Measurements from ENCODE around the gene DACH2. TPM values are rescaled to one million over a fixed set of nuclear protein-coding genes. Genes with fewer than 3 reads are reported as not detected.

Gene DACH2
- total and polyA plus RNA-seq, 9 of the 15 experiments (the other 6 are each of a cell fraction or from before 2014, with no cell fraction given): not detected

- H3K4me3 ChIP-seq: no peak overlapping the region
- BruUV-seq (replicated peaks): no TSS peak
- 0% methylated on average over 3 of the region's 3 CpGs for WGBS (ENCODE audit: insufficient coverage, low coverage, missing lambda C conversion rate)
- ChIA-PET POLR2A (no interaction called here), CTCF (ENCODE audit: low intra/inter-chr PET ratio) (no interaction called here)
- H4K20me1 ChIP-seq (replicated peaks; ENCODE audit: control insufficient read depth, insufficient read depth, low read length): no peaks in the 10 kb centered on the region
- ATAC-seq (no peak), DNase-seq (ENCODE audit: extremely low read depth in 1 of 4, low spot score in 3 of 4) (no peak), FAIRE-seq (no peak)
- no peaks in the 10 kb centered on the region for H3K4me1 ChIP-seq (replicated peaks in 1 of 2; ENCODE audit: control insufficient read depth in 2 of 2, insufficient read depth in 2 of 2, low read length in 2 of 2)
- no peak overlapping the region for H3K4me2 ChIP-seq (ENCODE audit: insufficient read depth, low read length)
- no peaks in the 10 kb centered on the region for H3K27me3 ChIP-seq (ENCODE audit: control insufficient read depth in 2 of 2, insufficient read depth in 2 of 2, low read length in 2 of 2)
- no peaks in the 10 kb centered on the region for H3K36me3 ChIP-seq (ENCODE audit: control insufficient read depth, insufficient read depth, low read length)
- H3K9me1 ChIP-seq (ENCODE audit: control insufficient read depth, insufficient read depth, low read length): no peaks in the 10 kb centered on the region
- H2AFZ ChIP-seq (ENCODE audit: low read depth, low read length): no peak overlapping the region
- TF ChIP-seq NCOA4 (IDR thresholded peaks at IDR 0.05; ENCODE audit: partially characterized antibody): no peak
- TF ChIP-seq CCNT2 (IDR thresholded peaks at IDR 0.05; ENCODE audit: borderline replicate concordance, extremely low read depth, insufficient read length, low read depth, low read length): no peak
- no peak for TF ChIP-seq COPS2 (conservative IDR thresholded peaks at IDR 0.05)
- no peak for TF ChIP-seq FOXK2 (conservative IDR thresholded peaks at IDR 0.05 in 1 of 2, IDR thresholded peaks at IDR 0.05 in 1 of 2; ENCODE audit: low read depth in 2 of 2)
- TF ChIP-seq SP1 (CRISPR knock-in tag; IDR thresholded peaks at IDR 0.05): no peak
- TF ChIP-seq CXXC5 (CRISPR knock-in tag; IDR thresholded peaks at IDR 0.05): no peak
- no peak for TF ChIP-seq PREB (CRISPR knock-in tag; IDR thresholded peaks at IDR 0.05)
- H3K27ac ChIP-seq (ENCODE audit: extremely low read depth, low read depth, low read length): no peak overlapping the region
- no peak overlapping the region for H3K9ac ChIP-seq (ENCODE audit: insufficient read depth in 1 of 2, low read depth in 2 of 2, low read length in 2 of 2)
- no peaks in the 10 kb centered on the region for H3K9me3 ChIP-seq (replicated peaks; ENCODE audit: control insufficient read depth, insufficient read depth, low read depth, low read length)
- intact Hi-C loops (cut with micrococcal nuclease): no loop called here
- in situ Hi-C loops (cut with MboI): no loop called here
- no peaks in the 10 kb centered on the region for H3K79me2 ChIP-seq (ENCODE audit: control insufficient read depth, insufficient read depth, low read length)
Measured at GRCh38 chrX:86322913-86323312, 174.7 kb downstream of the DACH2 start.

Measured in K562 (cell line).